ENCODE data around the gene ALG14.
"Not testable (repeated sequence)": the region's sequence is repeated elsewhere in the genome, so short reads cannot be mapped to it uniquely, and the experiment has no call there.

The ALG14 gene

GRCh38 chr1:94949681-94950661 lies 122.8 kb downstream of the ALG14 start:
- H3K9me3 ChIP-seq (ENCODE audit: control insufficient read depth, low read length) = no peaks in the 10 kb centered on the region
- no peak overlapping the region for H3K27ac ChIP-seq (ENCODE audit: insufficient read depth, low read depth, low read length, poor library complexity, severe bottlenecking)
- 84 to 91% methylated on average over 4 of the region's 4 CpGs for WGBS, 2 experiments
- H3K36me3 ChIP-seq (ENCODE audit: control insufficient read depth, insufficient read depth, low read length) = no peaks in the 10 kb centered on the region
- H3K27me3 ChIP-seq (ENCODE audit: control insufficient read depth, insufficient read depth, low read length, poor library complexity, severe bottlenecking) = no peaks in the 10 kb centered on the region
- peaks cover 13% of the 10 kb centered on the region for H3K4me1 ChIP-seq (ENCODE audit: control insufficient read depth, insufficient read depth, low read length)
- H3K4me3 ChIP-seq (ENCODE audit: insufficient read depth, low read depth, low read length) = no peak overlapping the region

GRCh38 chr1:94947437-94947836 lies 125.3 kb downstream of the ALG14 start:
- no peak overlapping the region for H3K27ac ChIP-seq (ENCODE audit: insufficient read depth, low read depth, low read length, poor library complexity, severe bottlenecking)
- WGBS, 2 experiments = 92 to 97% methylated on average over 1 of the region's 1 CpG
- no peaks in the 10 kb centered on the region for H3K27me3 ChIP-seq (ENCODE audit: control insufficient read depth, insufficient read depth, low read length, poor library complexity, severe bottlenecking)
- H3K36me3 ChIP-seq (ENCODE audit: control insufficient read depth, insufficient read depth, low read length) = no peaks in the 10 kb centered on the region
- H3K4me1 ChIP-seq (ENCODE audit: control insufficient read depth, insufficient read depth, low read length) = no peaks in the 10 kb centered on the region
- no peaks in the 10 kb centered on the region for H3K9me3 ChIP-seq (ENCODE audit: control insufficient read depth, low read length)
- no peak overlapping the region for H3K4me3 ChIP-seq (ENCODE audit: insufficient read depth, low read depth, low read length)

DNA sequence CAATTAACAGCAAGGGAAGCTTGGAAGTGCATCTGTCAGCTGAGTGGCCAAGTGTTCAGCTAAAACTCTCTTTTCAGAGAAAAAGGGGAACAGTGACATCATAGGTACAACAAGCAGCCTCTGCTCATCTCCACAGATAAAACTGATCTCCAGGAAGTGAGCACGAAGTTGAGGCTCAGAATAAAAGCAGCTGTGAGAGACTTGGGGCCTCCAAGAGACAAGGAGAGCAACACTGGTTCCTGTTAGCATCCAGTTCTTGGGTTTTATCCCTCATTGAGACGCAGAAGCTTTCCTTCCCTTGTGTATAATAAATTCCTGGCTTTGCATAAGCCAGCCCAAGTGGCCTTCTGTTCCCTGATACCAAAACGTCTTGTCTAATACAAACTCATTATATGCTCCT lies 125.9 kb downstream of the ALG14 start:
- H3K27me3 ChIP-seq (ENCODE audit: control insufficient read depth, insufficient read depth, low read length, poor library complexity, severe bottlenecking) = no peaks in the 10 kb centered on the region
- H3K27ac ChIP-seq (ENCODE audit: insufficient read depth, low read depth, low read length, poor library complexity, severe bottlenecking) = no peak overlapping the region
- no peaks in the 10 kb centered on the region for H3K9me3 ChIP-seq (ENCODE audit: control insufficient read depth, low read length)
- no peaks in the 10 kb centered on the region for H3K4me1 ChIP-seq (ENCODE audit: control insufficient read depth, insufficient read depth, low read length)
- no peaks in the 10 kb centered on the region for H3K36me3 ChIP-seq (ENCODE audit: control insufficient read depth, insufficient read depth, low read length)
- 87 to 91% methylated on average over 3 of the region's 3 CpGs for WGBS, 2 experiments
- no peak overlapping the region for H3K4me3 ChIP-seq (ENCODE audit: insufficient read depth, low read depth, low read length)

- Histone ChIP-seq H3K27me3 (ENCODE audit: control insufficient read depth, insufficient read depth, low read length, poor library complexity, severe bottlenecking) (no peaks in the 10 kb centered on the region), H3K27ac (ENCODE audit: insufficient read depth, low read depth, low read length, poor library complexity, severe bottlenecking) (no peak overlapping the region), H3K36me3 (ENCODE audit: control insufficient read depth, insufficient read depth, low read length) (no peaks in the 10 kb centered on the region), H3K4me3 (ENCODE audit: insufficient read depth, low read depth, low read length) (no peak overlapping the region), H3K9me3 (ENCODE audit: control insufficient read depth, low read length) (no peaks in the 10 kb centered on the region), H3K4me1 (ENCODE audit: control insufficient read depth, insufficient read depth, low read length) (peaks cover 4% of the 10 kb centered on the region)
- 83 to 92% methylated on average over 7 to 8 of the region's 8 CpGs for WGBS, 2 experiments
Observed at GRCh38 chr1:94942171-94943128, 130.3 kb downstream of the ALG14 start.

GRCh38 chr1:94941480-94941879 lies 131.3 kb downstream of the ALG14 start:
- not testable (repeated sequence) for H3K27ac ChIP-seq (ENCODE audit: insufficient read depth, low read depth, low read length, poor library complexity, severe bottlenecking); H3K36me3 ChIP-seq (ENCODE audit: control insufficient read depth, insufficient read depth, low read length); H3K4me3 ChIP-seq (ENCODE audit: insufficient read depth, low read depth, low read length); H3K9me3 ChIP-seq (ENCODE audit: control insufficient read depth, low read length); H3K4me1 ChIP-seq (ENCODE audit: control insufficient read depth, insufficient read depth, low read length); H3K27me3 ChIP-seq (ENCODE audit: control insufficient read depth, insufficient read depth, low read length, poor library complexity, severe bottlenecking)
- 89 to 100% methylated on average over 1 of the region's 1 CpG for WGBS, 2 experiments

- no peaks in the 10 kb centered on the region for H3K9me3 ChIP-seq (ENCODE audit: control insufficient read depth, low read length)
- WGBS, 2 experiments = 90 to 92% methylated on average over 3 of the region's 3 CpGs
- no peak overlapping the region for H3K27ac ChIP-seq (ENCODE audit: insufficient read depth, low read depth, low read length, poor library complexity, severe bottlenecking)
- peaks cover 9% of the 10 kb centered on the region for H3K4me1 ChIP-seq (ENCODE audit: control insufficient read depth, insufficient read depth, low read length)
- H3K4me3 ChIP-seq (ENCODE audit: insufficient read depth, low read depth, low read length) = no peak overlapping the region
- no peaks in the 10 kb centered on the region for H3K36me3 ChIP-seq (ENCODE audit: control insufficient read depth, insufficient read depth, low read length)
- no peaks in the 10 kb centered on the region for H3K27me3 ChIP-seq (ENCODE audit: control insufficient read depth, insufficient read depth, low read length, poor library complexity, severe bottlenecking)
Observed at GRCh38 chr1:94940738-94941137, 132.0 kb downstream of the ALG14 start.

DNA sequence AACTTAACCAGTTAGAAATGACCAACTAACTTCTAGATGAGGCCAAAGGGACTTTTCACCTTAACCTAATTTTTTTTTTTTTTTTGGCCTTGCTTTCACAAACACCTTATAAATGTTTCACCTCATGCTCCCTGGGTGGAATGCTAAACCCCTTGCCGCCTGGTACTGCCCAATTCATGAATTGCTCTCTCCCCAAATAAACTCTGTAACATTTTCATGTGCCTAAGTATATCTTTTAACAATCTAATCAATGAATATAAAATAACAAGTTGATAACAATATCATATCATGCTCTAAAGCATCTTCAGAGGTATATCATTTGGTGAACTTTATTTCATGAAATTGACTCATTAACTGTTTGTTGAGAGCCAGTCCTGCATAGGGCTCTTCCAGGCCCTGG lies 134.9 kb downstream of the ALG14 start:
- Histone ChIP-seq H3K27ac (ENCODE audit: insufficient read depth, low read depth, low read length, poor library complexity, severe bottlenecking) (no peak overlapping the region), H3K9me3 (ENCODE audit: control insufficient read depth, low read length) (no peaks in the 10 kb centered on the region), H3K4me1 (ENCODE audit: control insufficient read depth, insufficient read depth, low read length) (peaks cover 9% of the 10 kb centered on the region), H3K36me3 (ENCODE audit: control insufficient read depth, insufficient read depth, low read length) (no peaks in the 10 kb centered on the region), H3K4me3 (ENCODE audit: insufficient read depth, low read depth, low read length) (no peak overlapping the region), H3K27me3 (ENCODE audit: control insufficient read depth, insufficient read depth, low read length, poor library complexity, severe bottlenecking) (no peaks in the 10 kb centered on the region)
- WGBS, 2 experiments = 91 to 100% methylated on average over 1 of the region's 1 CpG

GRCh38 chr1:94936861-94937620 lies 135.7 kb downstream of the ALG14 start:
- Histone ChIP-seq H3K36me3 (ENCODE audit: control insufficient read depth, insufficient read depth, low read length) (no peaks in the 10 kb centered on the region), H3K4me3 (ENCODE audit: insufficient read depth, low read depth, low read length) (no peak overlapping the region), H3K9me3 (ENCODE audit: control insufficient read depth, low read length) (no peaks in the 10 kb centered on the region), H3K4me1 (ENCODE audit: control insufficient read depth, insufficient read depth, low read length) (peaks cover 9% of the 10 kb centered on the region), H3K27me3 (ENCODE audit: control insufficient read depth, insufficient read depth, low read length, poor library complexity, severe bottlenecking) (no peaks in the 10 kb centered on the region), H3K27ac (ENCODE audit: insufficient read depth, low read depth, low read length, poor library complexity, severe bottlenecking) (no peak overlapping the region)
- 67 to 71% methylated on average over 5 of the region's 5 CpGs for WGBS, 2 experiments

- Histone ChIP-seq H3K27me3 (ENCODE audit: control insufficient read depth, insufficient read depth, low read length, poor library complexity, severe bottlenecking) (no peaks in the 10 kb centered on the region), H3K4me3 (ENCODE audit: insufficient read depth, low read depth, low read length) (no peak overlapping the region), H3K9me3 (ENCODE audit: control insufficient read depth, low read length) (no peaks in the 10 kb centered on the region), H3K4me1 (ENCODE audit: control insufficient read depth, insufficient read depth, low read length) (peaks cover 9% of the 10 kb centered on the region), H3K36me3 (ENCODE audit: control insufficient read depth, insufficient read depth, low read length) (no peaks in the 10 kb centered on the region), H3K27ac (ENCODE audit: insufficient read depth, low read depth, low read length, poor library complexity, severe bottlenecking) (peak overlapping the region; percentile 16)
- 82 to 95% methylated on average over 1 of the region's 1 CpG for WGBS, 2 experiments
Observed at GRCh38 chr1:94935476-94935875, 137.3 kb downstream of the ALG14 start.
